HEK293T (cell line): ENCODE data around the gene MRPL33.

ENCODE experiments used
- CTCF ChIA-PET: fragments of 350-600 bp; formaldehyde crosslinking; extraction: SDS; loops from one replicate; lab custom pipeline; 2021; ENCODE audit warnings: antibody characterized with exemption, inconsistent platforms; lab: Yijun Ruan, JAX
- POLR2A ChIA-PET: fragments of 350-600 bp; formaldehyde crosslinking; extraction: SDS; loops from one replicate; lab custom pipeline; 2020; ENCODE audit warnings: antibody characterized with exemption, inconsistent platforms; lab: Yijun Ruan, JAX
- DNase-seq: peaks from one replicate; pipeline ENCODE4 v3.0.0; 2012; ENCODE audit warnings: mixed read lengths; ENCODE audit errors: extremely low spot score
- ARNT ChIP-seq: fragments of 450-650 bp; IDR thresholded peaks from 2 replicates; pipeline ENCODE4 v1.6.1; 2017; ENCODE audit warnings: mild to moderate bottlenecking
- BHLHE40 ChIP-seq: fragments of 450-650 bp; IDR thresholded peaks from 2 replicates; pipeline ENCODE4 v1.6.1; 2016; ENCODE audit warnings: mild to moderate bottlenecking, moderate library complexity, borderline replicate concordance
- CTBP1 ChIP-seq: fragments of 450-650 bp; IDR thresholded peaks from 2 replicates; pipeline ENCODE4 v1.6.1; 2016; ENCODE audit warnings: borderline replicate concordance
- ELF4 ChIP-seq: fragments of 450-650 bp; IDR thresholded peaks from 2 replicates; pipeline ENCODE4 v1.6.1; 2017; ENCODE audit warnings: antibody characterized with exemption
- FOXA1 ChIP-seq: fragments of 450-650 bp; IDR thresholded peaks from 2 replicates; pipeline ENCODE4 v1.6.1; 2016; ENCODE audit warnings: mild to moderate bottlenecking
- FOXK2 ChIP-seq: fragments of 450-650 bp; IDR thresholded peaks from 2 replicates; pipeline ENCODE4 v1.6.1; 2016; ENCODE audit warnings: mild to moderate bottlenecking
- FOXM1 ChIP-seq: fragments of 450-650 bp; IDR thresholded peaks from 2 replicates; pipeline ENCODE4 v1.6.1; 2017; ENCODE audit warnings: mild to moderate bottlenecking, borderline replicate concordance
- HDGF ChIP-seq: fragments of 450-650 bp; IDR thresholded peaks from 2 replicates; pipeline ENCODE4 v1.6.1; 2017; ENCODE audit warnings: antibody characterized with exemption, borderline replicate concordance
- L3MBTL2 ChIP-seq: fragments of 450-650 bp; conservative IDR thresholded peaks from 2 replicates; pipeline ENCODE4 v1.6.1; 2016; ENCODE audit warnings: mild to moderate bottlenecking
- LEF1 ChIP-seq: fragments of 450-650 bp; IDR thresholded peaks from 2 replicates; pipeline ENCODE4 v1.6.1; 2017; ENCODE audit warnings: mild to moderate bottlenecking, borderline replicate concordance
- NFRKB ChIP-seq: fragments of 450-650 bp; IDR thresholded peaks from 2 replicates; pipeline ENCODE4 v1.6.1; 2016; ENCODE audit warnings: mild to moderate bottlenecking, moderate library complexity
- PKNOX1 ChIP-seq: fragments of 450-650 bp; IDR thresholded peaks from 2 replicates; pipeline ENCODE4 v1.6.1; 2016
- SP1 ChIP-seq: fragments of 450-650 bp; IDR thresholded peaks from 2 replicates; pipeline ENCODE4 v1.6.1; 2017
- SUZ12 ChIP-seq: fragments of 450-650 bp; IDR thresholded peaks from 2 replicates; pipeline ENCODE4 v1.6.1; 2016; ENCODE audit warnings: mild to moderate bottlenecking
- TARDBP ChIP-seq: fragments of 450-650 bp; IDR thresholded peaks from 2 replicates; pipeline ENCODE4 v1.6.1; 2016
- ZNF384 ChIP-seq: fragments of 450-650 bp; IDR thresholded peaks from 2 replicates; pipeline ENCODE4 v1.6.1; 2016

The MRPL33 gene

GRCh38 chr2:27823569-27823968 is 52.0 kb downstream of the MRPL33 start:
- CTCF ChIA-PET: interaction anchor here (0.6 kb wide), 1 partner anchor 743 kb away, joined by 5 read pairs; no protein-coding TSS in a partner anchor
- no peak for DNase-seq
- POLR2A ChIA-PET: no interaction called here
- TF ChIP-seq FOXM1: no peak
- no peak for TF ChIP-seq ZNF384
- no peak for TF ChIP-seq ARNT
- TF ChIP-seq CTBP1: no peak
- TF ChIP-seq FOXK2: no peak
- no peak for TF ChIP-seq TARDBP
- no peak for TF ChIP-seq BHLHE40
- TF ChIP-seq LEF1: no peak
- TF ChIP-seq NFRKB: no peak
- TF ChIP-seq L3MBTL2: no peak
- no peak for TF ChIP-seq PKNOX1
- no peak for TF ChIP-seq HDGF
- TF ChIP-seq ELF4: no peak
- TF ChIP-seq SUZ12: no peak
- no peak for TF ChIP-seq FOXA1
- TF ChIP-seq SP1: no peak

GRCh38 chr2:27824401-27824800 is 52.9 kb downstream of the MRPL33 start:
- TF ChIP-seq FOXK2: no peak
- no peak for TF ChIP-seq PKNOX1
- TF ChIP-seq TARDBP: no peak
- TF ChIP-seq FOXM1: no peak
- no peak for TF ChIP-seq ZNF384
- no peak for TF ChIP-seq LEF1
- no peak for DNase-seq
- CTCF ChIA-PET: no interaction called here
- POLR2A ChIA-PET: no interaction called here

GRCh38 chr2:27828305-27828704 is 56.8 kb downstream of the MRPL33 start:
- ChIA-PET CTCF (no interaction called here), POLR2A (no interaction called here)
- no peak for TF ChIP-seq LEF1
- TF ChIP-seq L3MBTL2: no peak
- no peak for TF ChIP-seq ARNT
- TF ChIP-seq ELF4: no peak
- no peak for TF ChIP-seq CTBP1
- no peak for TF ChIP-seq FOXM1
- no peak for TF ChIP-seq TARDBP
- TF ChIP-seq PKNOX1: no peak
- TF ChIP-seq BHLHE40: no peak
- TF ChIP-seq HDGF: no peak
- TF ChIP-seq FOXA1: no peak
- no peak for TF ChIP-seq ZNF384
- no peak for TF ChIP-seq SP1
- DNase-seq: no peak
